ENCODE results near the gene CFAP46.
"Not testable (repeated sequence)": the region's sequence is repeated elsewhere in the genome, so short reads cannot be mapped to it uniquely, and the experiment has no call there.

Gene CFAP46

GRCh38 chr10:132926777-132927650 lies 15.4 kb downstream of the CFAP46 start:
- DNase-seq (ENCODE audit: low read depth) = no peak

GRCh38 chr10:132926070-132926469 lies 16.3 kb downstream of the CFAP46 start:
- DNase-seq (ENCODE audit: low read depth) = no peak

- no peak for DNase-seq (ENCODE audit: low read depth)
Measured at GRCh38 chr10:132925614-132926013, 16.8 kb downstream of the CFAP46 start.

- no peak for DNase-seq (ENCODE audit: low read depth)
Measured at GRCh38 chr10:132925071-132925561, 17.3 kb downstream of the CFAP46 start.

GRCh38 chr10:132924046-132924952 lies 18.1 kb downstream of the CFAP46 start:
- no peak for DNase-seq (ENCODE audit: low read depth)

GRCh38 chr10:132923384-132923783 lies 19.0 kb downstream of the CFAP46 start:
- not testable (repeated sequence) for DNase-seq (ENCODE audit: low read depth)

GRCh38 chr10:132922872-132923271 lies 19.5 kb downstream of the CFAP46 start:
- no peak for DNase-seq (ENCODE audit: low read depth)

- DNase-seq (ENCODE audit: low read depth) = no peak
Measured at GRCh38 chr10:132921818-132922807, 20.3 kb downstream of the CFAP46 start.

GRCh38 chr10:132921086-132921485 lies 21.3 kb downstream of the CFAP46 start:
- no peak for DNase-seq (ENCODE audit: low read depth)

- no peak for DNase-seq (ENCODE audit: low read depth)
Measured at GRCh38 chr10:132920101-132920925, 22.1 kb downstream of the CFAP46 start.

GRCh38 chr10:132919374-132920100 lies 22.8 kb downstream of the CFAP46 start:
- no peak for DNase-seq (ENCODE audit: low read depth)

- no peak for DNase-seq (ENCODE audit: low read depth)
Measured at GRCh38 chr10:132918617-132919373, 23.6 kb downstream of the CFAP46 start.

GRCh38 chr10:132918264-132918616 lies 24.1 kb downstream of the CFAP46 start:
- DNase-seq (ENCODE audit: low read depth) = no peak

- DNase-seq (ENCODE audit: low read depth) = no peak
Measured at GRCh38 chr10:132916956-132917666, 25.3 kb downstream of the CFAP46 start.

GRCh38 chr10:132916421-132916841 lies 25.9 kb downstream of the CFAP46 start:
- no peak for DNase-seq (ENCODE audit: low read depth)

- DNase-seq (ENCODE audit: low read depth) = no peak
Measured at GRCh38 chr10:132915411-132915810, 27.0 kb downstream of the CFAP46 start.

- DNase-seq (ENCODE audit: low read depth) = no peak
Measured at GRCh38 chr10:132914732-132915131, 27.6 kb downstream of the CFAP46 start.

GRCh38 chr10:132913559-132914115 lies 28.7 kb downstream of the CFAP46 start:
- no peak for DNase-seq (ENCODE audit: low read depth)

All from T-helper 22 cell (primary cell).